Measurements from ENCODE around the gene KRTDAP.

Gene KRTDAP

GRCh38 chr19:35510626-35510964 is 20.3 kb upstream of the KRTDAP start:
- no peak for TF ChIP-seq GABPA (IDR thresholded peaks at IDR 0.05; ENCODE audit: low read depth)
- TF ChIP-seq, protein P1, sequence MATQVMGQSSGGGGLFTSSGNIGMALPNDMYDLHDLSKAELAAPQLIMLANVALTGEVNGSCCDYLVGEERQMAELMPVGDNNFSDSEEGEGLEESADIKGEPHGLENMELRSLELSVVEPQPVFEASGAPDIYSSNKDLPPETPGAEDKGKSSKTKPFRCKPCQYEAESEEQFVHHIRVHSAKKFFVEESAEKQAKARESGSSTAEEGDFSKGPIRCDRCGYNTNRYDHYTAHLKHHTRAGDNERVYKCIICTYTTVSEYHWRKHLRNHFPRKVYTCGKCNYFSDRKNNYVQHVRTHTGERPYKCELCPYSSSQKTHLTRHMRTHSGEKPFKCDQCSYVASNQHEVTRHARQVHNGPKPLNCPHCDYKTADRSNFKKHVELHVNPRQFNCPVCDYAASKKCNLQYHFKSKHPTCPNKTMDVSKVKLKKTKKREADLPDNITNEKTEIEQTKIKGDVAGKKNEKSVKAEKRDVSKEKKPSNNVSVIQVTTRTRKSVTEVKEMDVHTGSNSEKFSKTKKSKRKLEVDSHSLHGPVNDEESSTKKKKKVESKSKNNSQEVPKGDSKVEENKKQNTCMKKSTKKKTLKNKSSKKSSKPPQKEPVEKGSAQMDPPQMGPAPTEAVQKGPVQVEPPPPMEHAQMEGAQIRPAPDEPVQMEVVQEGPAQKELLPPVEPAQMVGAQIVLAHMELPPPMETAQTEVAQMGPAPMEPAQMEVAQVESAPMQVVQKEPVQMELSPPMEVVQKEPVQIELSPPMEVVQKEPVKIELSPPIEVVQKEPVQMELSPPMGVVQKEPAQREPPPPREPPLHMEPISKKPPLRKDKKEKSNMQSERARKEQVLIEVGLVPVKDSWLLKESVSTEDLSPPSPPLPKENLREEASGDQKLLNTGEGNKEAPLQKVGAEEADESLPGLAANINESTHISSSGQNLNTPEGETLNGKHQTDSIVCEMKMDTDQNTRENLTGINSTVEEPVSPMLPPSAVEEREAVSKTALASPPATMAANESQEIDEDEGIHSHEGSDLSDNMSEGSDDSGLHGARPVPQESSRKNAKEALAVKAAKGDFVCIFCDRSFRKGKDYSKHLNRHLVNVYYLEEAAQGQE (IDR thresholded peaks at IDR 0.05; ENCODE audit: insufficient replicate concordance, low read depth), result no peak
- no peak for TF ChIP-seq POLR2AphosphoS5 (IDR thresholded peaks at IDR 0.05; ENCODE audit: low read depth)
- TF ChIP-seq SPI1 (IDR thresholded peaks at IDR 0.05; ENCODE audit: borderline replicate concordance, low read depth), result no peak
- DNase-seq (ENCODE audit: low read depth in 1 of 2, low spot score in 1 of 2), result no peak
- Histone ChIP-seq H3K27ac (replicated peaks) (no peak overlapping the region), H3K4me3 (replicated peaks; ENCODE audit: insufficient read depth, low read length) (no peak overlapping the region), H3K27me3 (ENCODE audit: insufficient read depth, poor library complexity, severe bottlenecking) (peaks cover 50% of the 10 kb centered on the region)

DNA sequence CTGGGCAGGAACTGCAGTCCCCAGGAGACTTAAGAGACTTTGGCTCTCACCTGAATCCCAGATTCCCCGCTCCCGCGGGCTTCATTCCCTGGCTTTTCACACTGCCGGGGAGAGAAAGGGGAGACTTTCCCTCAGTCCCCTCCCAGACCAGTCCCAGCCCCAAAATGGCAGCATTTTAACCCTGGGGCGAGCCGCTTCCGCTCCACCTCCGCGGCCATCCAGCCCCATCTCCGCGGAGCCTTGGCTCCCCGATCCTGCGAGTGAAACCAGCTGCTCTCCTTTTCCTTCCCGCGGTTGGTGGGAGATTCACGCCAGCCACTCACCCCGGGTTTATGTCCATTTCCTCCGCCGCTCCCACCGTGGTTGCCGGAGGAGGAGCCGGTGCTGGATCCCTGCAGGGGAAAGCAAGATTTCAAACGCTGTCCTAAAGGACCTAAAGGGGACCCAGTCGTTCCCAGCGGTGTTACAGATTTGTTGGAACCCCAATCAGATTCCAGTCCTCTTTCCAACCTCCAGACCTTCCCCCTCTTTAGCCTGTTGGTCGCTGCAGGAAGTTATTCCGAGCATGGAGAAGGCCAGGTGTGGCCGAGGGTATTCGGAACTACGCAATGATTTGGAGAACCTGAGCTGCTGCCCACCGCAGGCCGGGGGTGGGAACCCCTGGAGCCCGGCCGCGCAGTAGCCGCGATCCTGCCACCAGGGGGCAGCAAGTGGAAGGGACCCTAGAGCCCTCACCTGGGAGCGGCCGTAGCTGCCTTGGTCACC is 19.8 kb upstream of the KRTDAP start:
- H3K4me3 ChIP-seq (replicated peaks; ENCODE audit: insufficient read depth, low read length), result no peak overlapping the region
- DNase-seq (ENCODE audit: low read depth in 1 of 2, low spot score in 1 of 2), result peak; percentile 20 to 34
- TF ChIP-seq POLR2AphosphoS5 (IDR thresholded peaks at IDR 0.05; ENCODE audit: low read depth) (no peak), GABPA (IDR thresholded peaks at IDR 0.05; ENCODE audit: low read depth) (no peak), SPI1 (IDR thresholded peaks at IDR 0.05; ENCODE audit: borderline replicate concordance, low read depth) (no peak)
- TF ChIP-seq, protein P1 (IDR thresholded peaks at IDR 0.05; ENCODE audit: insufficient replicate concordance, low read depth), result no peak
- TF ChIP-seq, protein P2, sequence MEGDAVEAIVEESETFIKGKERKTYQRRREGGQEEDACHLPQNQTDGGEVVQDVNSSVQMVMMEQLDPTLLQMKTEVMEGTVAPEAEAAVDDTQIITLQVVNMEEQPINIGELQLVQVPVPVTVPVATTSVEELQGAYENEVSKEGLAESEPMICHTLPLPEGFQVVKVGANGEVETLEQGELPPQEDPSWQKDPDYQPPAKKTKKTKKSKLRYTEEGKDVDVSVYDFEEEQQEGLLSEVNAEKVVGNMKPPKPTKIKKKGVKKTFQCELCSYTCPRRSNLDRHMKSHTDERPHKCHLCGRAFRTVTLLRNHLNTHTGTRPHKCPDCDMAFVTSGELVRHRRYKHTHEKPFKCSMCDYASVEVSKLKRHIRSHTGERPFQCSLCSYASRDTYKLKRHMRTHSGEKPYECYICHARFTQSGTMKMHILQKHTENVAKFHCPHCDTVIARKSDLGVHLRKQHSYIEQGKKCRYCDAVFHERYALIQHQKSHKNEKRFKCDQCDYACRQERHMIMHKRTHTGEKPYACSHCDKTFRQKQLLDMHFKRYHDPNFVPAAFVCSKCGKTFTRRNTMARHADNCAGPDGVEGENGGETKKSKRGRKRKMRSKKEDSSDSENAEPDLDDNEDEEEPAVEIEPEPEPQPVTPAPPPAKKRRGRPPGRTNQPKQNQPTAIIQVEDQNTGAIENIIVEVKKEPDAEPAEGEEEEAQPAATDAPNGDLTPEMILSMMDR (IDR thresholded peaks at IDR 0.05; ENCODE audit: insufficient read depth, low read length), result peak; percentile 69
- H3K27me3 ChIP-seq (ENCODE audit: insufficient read depth, poor library complexity, severe bottlenecking), result peaks cover 51% of the 10 kb centered on the region
- no peak overlapping the region for H3K27ac ChIP-seq (replicated peaks)

- TF ChIP-seq, protein P1 (IDR thresholded peaks at IDR 0.05; ENCODE audit: insufficient replicate concordance, low read depth), result no peak
- TF ChIP-seq, protein P2 (IDR thresholded peaks at IDR 0.05; ENCODE audit: insufficient read depth, low read length), result no peak
- TF ChIP-seq POLR2AphosphoS5 (IDR thresholded peaks at IDR 0.05; ENCODE audit: low read depth) (no peak), GABPA (IDR thresholded peaks at IDR 0.05; ENCODE audit: low read depth) (no peak)
- no peak overlapping the region for H3K4me3 ChIP-seq (replicated peaks; ENCODE audit: insufficient read depth, low read length)
- no peak for DNase-seq (ENCODE audit: low read depth in 1 of 2, low spot score in 1 of 2)
- H3K27ac ChIP-seq (replicated peaks), result no peak overlapping the region
- H3K27me3 ChIP-seq (ENCODE audit: insufficient read depth, poor library complexity, severe bottlenecking), result peaks cover 52% of the 10 kb centered on the region
Observed at GRCh38 chr19:35509018-35509652, 18.9 kb upstream of the KRTDAP start.
